ENCODE measurements around the gene VCX3A.

VCX3A gene

DNA sequence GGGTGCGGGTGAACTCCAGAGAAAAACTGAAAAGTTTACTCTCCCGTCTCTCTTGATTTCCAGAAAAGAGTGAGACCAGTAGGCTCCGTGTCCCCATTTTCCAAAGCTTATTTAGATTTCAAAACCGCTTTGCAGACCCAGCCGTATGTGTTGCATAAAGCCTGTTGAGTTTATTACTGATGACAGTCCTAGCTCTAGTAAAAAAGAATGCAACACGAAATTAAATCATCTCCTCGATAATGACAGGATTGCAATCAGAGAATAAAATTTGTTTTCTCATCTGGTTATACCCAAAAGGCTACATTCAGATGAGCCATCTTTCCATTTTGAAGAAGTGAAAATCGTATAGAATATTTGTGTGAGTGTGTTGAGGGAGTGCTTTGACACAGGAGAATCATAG, 16.1 kb upstream of the VCX3A start:
- H3K27me3 ChIP-seq (ENCODE audit: insufficient read depth, poor library complexity, severe bottlenecking) = no peaks in the 10 kb centered on the region
- H3K4me3 ChIP-seq (ENCODE audit: severe bottlenecking) = no peak overlapping the region
- DNase-seq (ENCODE audit: low spot score) (no peak), ATAC-seq (ENCODE audit: low read depth) (no peak)
- TF ChIP-seq, protein P1, sequence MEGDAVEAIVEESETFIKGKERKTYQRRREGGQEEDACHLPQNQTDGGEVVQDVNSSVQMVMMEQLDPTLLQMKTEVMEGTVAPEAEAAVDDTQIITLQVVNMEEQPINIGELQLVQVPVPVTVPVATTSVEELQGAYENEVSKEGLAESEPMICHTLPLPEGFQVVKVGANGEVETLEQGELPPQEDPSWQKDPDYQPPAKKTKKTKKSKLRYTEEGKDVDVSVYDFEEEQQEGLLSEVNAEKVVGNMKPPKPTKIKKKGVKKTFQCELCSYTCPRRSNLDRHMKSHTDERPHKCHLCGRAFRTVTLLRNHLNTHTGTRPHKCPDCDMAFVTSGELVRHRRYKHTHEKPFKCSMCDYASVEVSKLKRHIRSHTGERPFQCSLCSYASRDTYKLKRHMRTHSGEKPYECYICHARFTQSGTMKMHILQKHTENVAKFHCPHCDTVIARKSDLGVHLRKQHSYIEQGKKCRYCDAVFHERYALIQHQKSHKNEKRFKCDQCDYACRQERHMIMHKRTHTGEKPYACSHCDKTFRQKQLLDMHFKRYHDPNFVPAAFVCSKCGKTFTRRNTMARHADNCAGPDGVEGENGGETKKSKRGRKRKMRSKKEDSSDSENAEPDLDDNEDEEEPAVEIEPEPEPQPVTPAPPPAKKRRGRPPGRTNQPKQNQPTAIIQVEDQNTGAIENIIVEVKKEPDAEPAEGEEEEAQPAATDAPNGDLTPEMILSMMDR (IDR thresholded peaks at IDR 0.05; ENCODE audit: poor library complexity, severe bottlenecking) = no peak
- H3K27ac ChIP-seq (ENCODE audit: poor library complexity, severe bottlenecking) = no peak overlapping the region
- H3K9me3 ChIP-seq (ENCODE audit: severe bottlenecking) = no peaks in the 10 kb centered on the region
- H3K36me3 ChIP-seq (ENCODE audit: low read depth) = no peaks in the 10 kb centered on the region
- no peaks in the 10 kb centered on the region for H3K4me1 ChIP-seq (ENCODE audit: insufficient read depth, poor library complexity, severe bottlenecking)

DNA sequence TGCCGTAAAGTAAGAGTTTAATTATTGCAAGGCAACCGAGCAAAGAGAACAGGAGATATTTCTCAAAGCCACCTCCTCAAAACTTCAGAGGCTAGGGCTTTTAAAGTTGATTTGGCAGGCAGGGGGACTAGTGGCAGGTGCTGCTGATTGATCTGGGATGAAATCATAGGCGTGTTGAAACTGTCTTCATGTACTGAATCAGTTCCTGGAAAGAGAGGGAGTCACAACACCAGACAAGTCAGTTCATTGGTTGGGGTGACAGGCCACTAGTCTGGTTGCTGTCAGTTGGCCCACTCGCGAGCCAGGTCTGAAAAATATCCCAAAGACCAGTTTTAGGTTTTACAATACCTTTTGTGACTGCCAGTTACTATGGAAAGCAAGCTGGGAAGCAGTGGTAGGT, 10.8 kb upstream of the VCX3A start:
- Histone ChIP-seq H3K9me3 (ENCODE audit: severe bottlenecking) (no peaks in the 10 kb centered on the region), H3K36me3 (ENCODE audit: low read depth) (no peaks in the 10 kb centered on the region), H3K27me3 (ENCODE audit: insufficient read depth, poor library complexity, severe bottlenecking) (no peaks in the 10 kb centered on the region), H3K4me1 (ENCODE audit: insufficient read depth, poor library complexity, severe bottlenecking) (no peaks in the 10 kb centered on the region), H3K4me3 (ENCODE audit: severe bottlenecking) (no peak overlapping the region), H3K27ac (ENCODE audit: poor library complexity, severe bottlenecking) (no peak overlapping the region)
- DNase-seq (ENCODE audit: low spot score) (no peak), ATAC-seq (ENCODE audit: low read depth) (no peak)
- TF ChIP-seq, protein P1 (IDR thresholded peaks at IDR 0.05; ENCODE audit: poor library complexity, severe bottlenecking) = no peak

GRCh38 chrX:6526564-6527136, 8.3 kb downstream of the VCX3A start:
- Histone ChIP-seq H3K27me3 (ENCODE audit: insufficient read depth, poor library complexity, severe bottlenecking) (no peaks in the 10 kb centered on the region), H3K9me3 (ENCODE audit: severe bottlenecking) (no peaks in the 10 kb centered on the region), H3K36me3 (ENCODE audit: low read depth) (no peaks in the 10 kb centered on the region), H3K4me1 (ENCODE audit: insufficient read depth, poor library complexity, severe bottlenecking) (no peaks in the 10 kb centered on the region), H3K27ac (ENCODE audit: poor library complexity, severe bottlenecking) (no peak overlapping the region), H3K4me3 (ENCODE audit: severe bottlenecking) (no peak overlapping the region)
- ATAC-seq (ENCODE audit: low read depth) (no peak), DNase-seq (ENCODE audit: low spot score) (no peak)
- TF ChIP-seq, protein P1 (IDR thresholded peaks at IDR 0.05; ENCODE audit: poor library complexity, severe bottlenecking) = no peak

GRCh38 chrX:6517376-6517775, 17.5 kb downstream of the VCX3A start:
- DNase-seq (ENCODE audit: low spot score) (no peak), ATAC-seq (ENCODE audit: low read depth) (no peak)
- Histone ChIP-seq H3K4me3 (ENCODE audit: severe bottlenecking) (no peak overlapping the region), H3K9me3 (ENCODE audit: severe bottlenecking) (no peaks in the 10 kb centered on the region), H3K4me1 (ENCODE audit: insufficient read depth, poor library complexity, severe bottlenecking) (no peaks in the 10 kb centered on the region), H3K36me3 (ENCODE audit: low read depth) (no peaks in the 10 kb centered on the region), H3K27ac (ENCODE audit: poor library complexity, severe bottlenecking) (no peak overlapping the region), H3K27me3 (ENCODE audit: insufficient read depth, poor library complexity, severe bottlenecking) (no peaks in the 10 kb centered on the region)
- TF ChIP-seq, protein P1 (IDR thresholded peaks at IDR 0.05; ENCODE audit: poor library complexity, severe bottlenecking) = no peak

- H3K36me3 ChIP-seq (ENCODE audit: low read depth) = no peaks in the 10 kb centered on the region
- no peak overlapping the region for H3K4me3 ChIP-seq (ENCODE audit: severe bottlenecking)
- no peaks in the 10 kb centered on the region for H3K4me1 ChIP-seq (ENCODE audit: insufficient read depth, poor library complexity, severe bottlenecking)
- ATAC-seq (ENCODE audit: low read depth) = no peak
- TF ChIP-seq, protein P1 (IDR thresholded peaks at IDR 0.05; ENCODE audit: poor library complexity, severe bottlenecking) = no peak
- no peak for DNase-seq (ENCODE audit: low spot score)
- no peaks in the 10 kb centered on the region for H3K27me3 ChIP-seq (ENCODE audit: insufficient read depth, poor library complexity, severe bottlenecking)
- H3K27ac ChIP-seq (ENCODE audit: poor library complexity, severe bottlenecking) = no peak overlapping the region
- no peaks in the 10 kb centered on the region for H3K9me3 ChIP-seq (ENCODE audit: severe bottlenecking)
These were observed 28.5 kb downstream of the VCX3A start for GRCh38 chrX:6506444-6506843.
